ENCODE data around the gene NOX5. TPM values are rescaled to one million over a fixed set of nuclear protein-coding genes. Genes with fewer than 3 reads are reported as not detected.
"Not testable (repeated sequence)": the region's sequence is repeated elsewhere in the genome, so short reads cannot be mapped to it uniquely, and the experiment has no call there.

The NOX5 gene
- total RNA-seq, 1 donor from 2014 or later, result not detected

- TF ChIP-seq CTCF (conservative IDR thresholded peaks at IDR 0.05), result no peak
- no peaks in the 10 kb centered on the region for H3K36me3 Mint-ChIP-seq (ENCODE audit: low read depth)
- H3K9me3 Mint-ChIP-seq, result no peaks in the 10 kb centered on the region
- H3K4me3 Mint-ChIP-seq, result no peak overlapping the region
- no peaks in the 10 kb centered on the region for H3K27me3 Mint-ChIP-seq (ENCODE audit: low read depth)
- peaks cover 32% of the 10 kb centered on the region for H3K4me1 Mint-ChIP-seq
- H3K27ac Mint-ChIP-seq (ENCODE audit: unreplicated experiment), result no peak overlapping the region
- no peak for DNase-seq (ENCODE audit: low read depth, low spot score)
Observed at GRCh38 chr15:69064649-69065048, 50.2 kb downstream of the NOX5 start.

- Mint-ChIP-seq H3K27me3 (ENCODE audit: low read depth) (peaks cover 8% of the 10 kb centered on the region), H3K9me3 (peaks cover 3% of the 10 kb centered on the region), H3K27ac (ENCODE audit: unreplicated experiment) (no peak overlapping the region), H3K4me3 (no peak overlapping the region), H3K4me1 (peaks cover 32% of the 10 kb centered on the region), H3K36me3 (ENCODE audit: low read depth) (no peaks in the 10 kb centered on the region)
- no peak for TF ChIP-seq CTCF (conservative IDR thresholded peaks at IDR 0.05)
- no peak for DNase-seq (ENCODE audit: low read depth, low spot score)
Observed at GRCh38 chr15:69066007-69066995, 51.8 kb downstream of the NOX5 start.

GRCh38 chr15:69067296-69067695 lies 52.8 kb downstream of the NOX5 start:
- H3K4me3 Mint-ChIP-seq, result no peak overlapping the region
- H3K9me3 Mint-ChIP-seq, result peaks cover 3% of the 10 kb centered on the region
- no peak overlapping the region for H3K27ac Mint-ChIP-seq (ENCODE audit: unreplicated experiment)
- no peak for TF ChIP-seq CTCF (conservative IDR thresholded peaks at IDR 0.05)
- H3K4me1 Mint-ChIP-seq, result peaks cover 32% of the 10 kb centered on the region
- H3K36me3 Mint-ChIP-seq (ENCODE audit: low read depth), result no peaks in the 10 kb centered on the region
- peaks cover 16% of the 10 kb centered on the region for H3K27me3 Mint-ChIP-seq (ENCODE audit: low read depth)
- DNase-seq (ENCODE audit: low read depth, low spot score), result no peak

GRCh38 chr15:69068157-69068556 lies 53.7 kb downstream of the NOX5 start:
- Mint-ChIP-seq H3K4me1 (peaks cover 32% of the 10 kb centered on the region), H3K9me3 (peaks cover 3% of the 10 kb centered on the region), H3K4me3 (no peak overlapping the region), H3K36me3 (ENCODE audit: low read depth) (no peaks in the 10 kb centered on the region), H3K27me3 (ENCODE audit: low read depth) (peaks cover 18% of the 10 kb centered on the region), H3K27ac (ENCODE audit: unreplicated experiment) (no peak overlapping the region)
- TF ChIP-seq CTCF (conservative IDR thresholded peaks at IDR 0.05), result no peak
- DNase-seq (ENCODE audit: low read depth, low spot score), result no peak

- H3K27ac Mint-ChIP-seq (ENCODE audit: unreplicated experiment); H3K4me3 Mint-ChIP-seq; DNase-seq (ENCODE audit: low read depth, low spot score); H3K36me3 Mint-ChIP-seq (ENCODE audit: low read depth); H3K9me3 Mint-ChIP-seq: not testable (repeated sequence)
- peaks cover 25% of the 10 kb centered on the region for H3K27me3 Mint-ChIP-seq (ENCODE audit: low read depth)
- H3K4me1 Mint-ChIP-seq, result peaks cover 37% of the 10 kb centered on the region
Observed at GRCh38 chr15:69069290-69069689, 54.8 kb downstream of the NOX5 start.

- Mint-ChIP-seq H3K4me1 (peaks cover 36% of the 10 kb centered on the region), H3K36me3 (ENCODE audit: low read depth) (no peaks in the 10 kb centered on the region), H3K9me3 (peaks cover 3% of the 10 kb centered on the region), H3K27ac (ENCODE audit: unreplicated experiment) (no peak overlapping the region), H3K27me3 (ENCODE audit: low read depth) (peaks cover 27% of the 10 kb centered on the region), H3K4me3 (no peak overlapping the region)
- no peak for DNase-seq (ENCODE audit: low read depth, low spot score)
- TF ChIP-seq CTCF (conservative IDR thresholded peaks at IDR 0.05), result no peak
Observed at GRCh38 chr15:69069996-69070395, 55.5 kb downstream of the NOX5 start.

Data from neural crest cell (in vitro differentiated cells).